HL-60 (cell line): ENCODE data around the gene MYRFL.

Experiments used
- DNase-seq, 2 experiments: peaks; one replicate each; pipeline ENCODE4 v3.0.0-alpha.2; 2010 to 2020; ENCODE audit warnings: low read depth in 1 of 2, low spot score in 1 of 2
- H3K27ac ChIP-seq: fragments of 250-450 bp; sonication (Bioruptor Pico); replicated peaks from 2 replicates; pipeline ENCODE4 v1.5.1; 2020; ENCODE audit warnings: mild to moderate bottlenecking, moderate library complexity
- H3K27me3 ChIP-seq: fragments of 250-450 bp; sonication (Bioruptor Pico); 2 replicates; pipeline ENCODE4 v1.5.1; 2021; ENCODE audit warnings: mild to moderate bottlenecking, moderate library complexity; ENCODE audit not compliant: insufficient read depth, poor library complexity, severe bottlenecking
- H3K4me3 ChIP-seq: replicated peaks from 2 replicates; pipeline ENCODE4 v1.5.1; 2011; ENCODE audit warnings: mild to moderate bottlenecking, control low read depth, low read length; ENCODE audit not compliant: insufficient read depth
- GABPA ChIP-seq: IDR thresholded peaks from 2 replicates; pipeline ENCODE4 v1.6.1; 2012; ENCODE audit warnings: low read depth
- POLR2AphosphoS5 ChIP-seq: IDR thresholded peaks from 2 replicates; pipeline ENCODE4 v1.6.1; 2012; ENCODE audit warnings: low read depth
- SPI1 ChIP-seq: IDR thresholded peaks from 2 replicates; pipeline ENCODE4 v1.6.1; 2012; ENCODE audit warnings: low read depth, mild to moderate bottlenecking, borderline replicate concordance
- TF ChIP-seq, protein P1 (sequence below): IDR thresholded peaks from 2 replicates; pipeline ENCODE4 v1.6.1; 2012; ENCODE audit warnings: low read depth; ENCODE audit not compliant: insufficient replicate concordance
- TF ChIP-seq, protein P2 (sequence below): IDR thresholded peaks from one replicate; pipeline ENCODE4 v1.5.1; 2011; ENCODE audit warnings: low read length, control low read depth, inconsistent platforms; ENCODE audit not compliant: insufficient read depth

Gene MYRFL

DNA sequence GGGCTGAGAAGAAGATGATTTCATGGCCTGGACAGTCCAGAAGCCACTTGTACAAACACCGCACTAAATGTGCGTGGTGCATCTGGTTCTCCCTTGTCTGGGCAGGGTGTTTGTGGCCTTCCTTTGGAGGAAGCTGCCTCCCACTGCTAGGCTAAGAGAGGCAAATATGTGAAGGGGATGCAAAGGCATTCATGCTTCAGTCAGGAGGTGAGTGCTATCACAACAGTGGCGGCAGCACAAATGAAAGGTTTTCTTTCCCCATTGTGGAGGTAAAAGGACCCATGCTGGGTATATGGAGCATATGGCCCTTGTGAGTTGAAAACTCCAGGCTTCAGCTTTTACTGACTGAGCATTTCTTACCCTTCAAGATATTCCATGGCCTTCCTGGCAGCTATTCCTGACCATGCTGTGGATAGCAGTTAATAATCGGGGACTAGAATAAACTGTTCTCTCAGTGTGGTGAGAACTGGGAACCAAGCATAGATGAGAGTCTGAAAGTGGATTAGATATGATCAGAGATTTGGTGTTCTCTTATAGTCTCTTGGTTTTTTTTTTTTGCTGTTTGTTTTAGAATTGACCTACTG lies 69.9 kb downstream of the MYRFL start:
- H3K4me3 ChIP-seq: no peak overlapping the region

DNA sequence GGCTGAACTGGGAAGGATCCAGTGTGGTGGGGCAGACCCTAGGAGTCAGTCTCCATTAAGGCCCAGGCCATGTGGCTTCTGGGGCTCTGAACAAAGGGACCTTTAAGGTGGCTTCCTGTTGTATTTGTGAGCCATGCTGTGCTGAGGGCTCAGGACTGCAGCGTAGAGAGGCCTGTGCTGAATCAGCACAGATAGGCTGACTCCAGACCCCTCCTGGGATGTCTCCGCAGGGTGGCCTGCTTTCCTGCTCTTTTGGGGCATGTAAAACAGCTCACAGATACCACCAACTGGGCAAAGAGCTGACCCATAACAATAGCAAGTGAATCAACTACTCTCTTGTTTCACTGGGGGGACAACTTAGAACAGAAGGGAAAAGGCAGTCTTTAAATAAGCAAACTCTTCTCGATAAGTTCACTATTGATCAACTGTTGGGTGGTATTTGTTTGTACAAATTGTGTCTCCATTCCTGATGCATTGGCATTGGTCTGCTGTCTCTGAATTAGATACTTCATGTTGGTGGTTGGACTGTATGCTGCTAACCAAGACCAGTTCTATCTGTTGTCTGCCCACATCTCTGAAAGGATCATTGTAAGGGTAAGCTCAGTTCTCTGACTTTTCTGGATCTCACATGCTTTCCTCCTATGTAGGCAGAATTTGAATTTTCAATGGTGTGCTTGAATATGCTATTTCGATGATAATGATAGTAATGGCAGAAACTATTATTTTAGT lies 71.8 kb downstream of the MYRFL start:
- Histone ChIP-seq H3K4me3 (no peak overlapping the region), H3K27me3 (no peaks in the 10 kb centered on the region), H3K27ac (no peak overlapping the region)
- TF ChIP-seq GABPA (no peak), POLR2AphosphoS5 (no peak), SPI1 (no peak)
- TF ChIP-seq, protein P1, sequence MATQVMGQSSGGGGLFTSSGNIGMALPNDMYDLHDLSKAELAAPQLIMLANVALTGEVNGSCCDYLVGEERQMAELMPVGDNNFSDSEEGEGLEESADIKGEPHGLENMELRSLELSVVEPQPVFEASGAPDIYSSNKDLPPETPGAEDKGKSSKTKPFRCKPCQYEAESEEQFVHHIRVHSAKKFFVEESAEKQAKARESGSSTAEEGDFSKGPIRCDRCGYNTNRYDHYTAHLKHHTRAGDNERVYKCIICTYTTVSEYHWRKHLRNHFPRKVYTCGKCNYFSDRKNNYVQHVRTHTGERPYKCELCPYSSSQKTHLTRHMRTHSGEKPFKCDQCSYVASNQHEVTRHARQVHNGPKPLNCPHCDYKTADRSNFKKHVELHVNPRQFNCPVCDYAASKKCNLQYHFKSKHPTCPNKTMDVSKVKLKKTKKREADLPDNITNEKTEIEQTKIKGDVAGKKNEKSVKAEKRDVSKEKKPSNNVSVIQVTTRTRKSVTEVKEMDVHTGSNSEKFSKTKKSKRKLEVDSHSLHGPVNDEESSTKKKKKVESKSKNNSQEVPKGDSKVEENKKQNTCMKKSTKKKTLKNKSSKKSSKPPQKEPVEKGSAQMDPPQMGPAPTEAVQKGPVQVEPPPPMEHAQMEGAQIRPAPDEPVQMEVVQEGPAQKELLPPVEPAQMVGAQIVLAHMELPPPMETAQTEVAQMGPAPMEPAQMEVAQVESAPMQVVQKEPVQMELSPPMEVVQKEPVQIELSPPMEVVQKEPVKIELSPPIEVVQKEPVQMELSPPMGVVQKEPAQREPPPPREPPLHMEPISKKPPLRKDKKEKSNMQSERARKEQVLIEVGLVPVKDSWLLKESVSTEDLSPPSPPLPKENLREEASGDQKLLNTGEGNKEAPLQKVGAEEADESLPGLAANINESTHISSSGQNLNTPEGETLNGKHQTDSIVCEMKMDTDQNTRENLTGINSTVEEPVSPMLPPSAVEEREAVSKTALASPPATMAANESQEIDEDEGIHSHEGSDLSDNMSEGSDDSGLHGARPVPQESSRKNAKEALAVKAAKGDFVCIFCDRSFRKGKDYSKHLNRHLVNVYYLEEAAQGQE: no peak
- TF ChIP-seq, protein P2, sequence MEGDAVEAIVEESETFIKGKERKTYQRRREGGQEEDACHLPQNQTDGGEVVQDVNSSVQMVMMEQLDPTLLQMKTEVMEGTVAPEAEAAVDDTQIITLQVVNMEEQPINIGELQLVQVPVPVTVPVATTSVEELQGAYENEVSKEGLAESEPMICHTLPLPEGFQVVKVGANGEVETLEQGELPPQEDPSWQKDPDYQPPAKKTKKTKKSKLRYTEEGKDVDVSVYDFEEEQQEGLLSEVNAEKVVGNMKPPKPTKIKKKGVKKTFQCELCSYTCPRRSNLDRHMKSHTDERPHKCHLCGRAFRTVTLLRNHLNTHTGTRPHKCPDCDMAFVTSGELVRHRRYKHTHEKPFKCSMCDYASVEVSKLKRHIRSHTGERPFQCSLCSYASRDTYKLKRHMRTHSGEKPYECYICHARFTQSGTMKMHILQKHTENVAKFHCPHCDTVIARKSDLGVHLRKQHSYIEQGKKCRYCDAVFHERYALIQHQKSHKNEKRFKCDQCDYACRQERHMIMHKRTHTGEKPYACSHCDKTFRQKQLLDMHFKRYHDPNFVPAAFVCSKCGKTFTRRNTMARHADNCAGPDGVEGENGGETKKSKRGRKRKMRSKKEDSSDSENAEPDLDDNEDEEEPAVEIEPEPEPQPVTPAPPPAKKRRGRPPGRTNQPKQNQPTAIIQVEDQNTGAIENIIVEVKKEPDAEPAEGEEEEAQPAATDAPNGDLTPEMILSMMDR: no peak
- DNase-seq: no peak

More for the DNA sequence above, 69.9 kb downstream of the MYRFL start:
- no peak overlapping the region for H3K27ac ChIP-seq
- TF ChIP-seq, protein P2: no peak
- TF ChIP-seq SPI1: no peak
- no peak for TF ChIP-seq POLR2AphosphoS5
- H3K27me3 ChIP-seq: no peaks in the 10 kb centered on the region
- no peak for DNase-seq

DNA sequence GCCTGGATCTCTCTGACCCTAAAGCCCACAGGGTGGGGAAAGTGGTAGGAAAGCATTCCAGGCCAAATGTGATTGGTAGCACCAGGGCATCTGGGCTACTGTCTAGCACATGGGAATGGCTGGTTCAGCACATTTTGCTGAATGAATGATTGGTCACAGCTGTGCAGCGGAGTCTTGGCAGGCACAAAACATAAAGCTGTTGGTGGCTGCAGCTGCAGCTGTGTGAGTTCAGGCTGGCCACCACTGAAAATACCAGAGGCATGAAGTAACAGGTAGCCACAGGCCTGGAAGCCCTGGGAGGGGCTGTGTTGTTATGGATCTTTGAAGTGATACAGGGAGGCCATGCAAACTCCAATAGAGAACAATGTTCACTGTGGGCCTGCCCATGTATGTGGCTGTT lies 72.7 kb downstream of the MYRFL start:
- H3K27ac ChIP-seq: no peak overlapping the region
- no peak overlapping the region for H3K4me3 ChIP-seq
- H3K27me3 ChIP-seq: no peaks in the 10 kb centered on the region
- no peak for DNase-seq
- TF ChIP-seq, protein P2: no peak
- TF ChIP-seq, protein P1: no peak
- TF ChIP-seq POLR2AphosphoS5 (no peak), GABPA (no peak), SPI1 (no peak)

DNA sequence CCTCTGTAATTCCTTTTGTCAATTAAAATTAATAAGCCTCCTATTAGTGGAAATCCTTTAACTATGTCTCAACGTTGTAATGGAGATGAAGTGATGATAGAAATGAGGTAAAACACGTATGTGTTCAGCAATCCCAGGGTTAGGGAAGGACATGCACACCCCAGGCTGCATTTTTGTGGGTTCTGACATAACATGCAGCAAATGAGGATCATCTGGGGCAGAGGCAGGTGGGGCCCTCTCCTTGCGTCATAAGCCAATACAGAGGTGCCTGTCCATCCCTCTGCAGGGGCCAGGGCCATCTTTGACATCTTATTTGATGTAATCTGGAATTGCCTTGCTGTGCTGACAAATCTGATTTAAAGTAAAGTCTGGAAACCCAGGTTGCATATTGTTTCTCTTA lies 73.2 kb downstream of the MYRFL start:
- H3K27me3 ChIP-seq: no peaks in the 10 kb centered on the region
- no peak overlapping the region for H3K4me3 ChIP-seq
- TF ChIP-seq, protein P2: no peak
- TF ChIP-seq POLR2AphosphoS5 (no peak), SPI1 (no peak), GABPA (no peak)
- TF ChIP-seq, protein P1: no peak
- H3K27ac ChIP-seq: no peak overlapping the region
- no peak for DNase-seq
